OCI-LY7 (cell line): Measurements from ENCODE around the gene TNFAIP1. TPM values are rescaled to one million over a fixed set of nuclear protein-coding genes. Genes with fewer than 3 reads are reported as not detected.

ENCODE experiments used
- BruUV-seq: library from RNA; stranded (reverse); fragments of 400-500 nt; replicated peaks from 2 replicates; lab custom pipeline; 2021; lab: Mats Ljungman, UMichigan
- CTCF ChIA-PET: fragments of 300-600 bp; sonication (Branson Sonifier 250); formaldehyde crosslinking; loops from one replicate; lab custom pipeline; 2022; ENCODE audit warnings: antibody characterized with exemption; ENCODE audit not compliant: unreplicated experiment; lab: Charles Lee
- POLR2A ChIA-PET: fragments of 300-600 bp; sonication (Branson Sonifier 250); formaldehyde crosslinking; loops from one replicate; lab custom pipeline; 2022; ENCODE audit warnings: antibody characterized with exemption; lab: Charles Lee
- DNase-seq: peaks from one replicate; pipeline ENCODE4 v3.0.0-alpha.2; 2015; ENCODE audit warnings: low spot score
- H2AFZ ChIP-seq: fragments of 200-600 bp; sonication (generic), shearing (Covaris generic); 2 replicates; pipeline ENCODE4 v1.6.1; 2014; ENCODE audit warnings: mild to moderate bottlenecking, antibody characterized with exemption, low read length, moderate library complexity
- H3K27ac ChIP-seq: fragments of 200-600 bp; sonication (generic); 2 replicates; pipeline ENCODE4 v1.5.1; 2014; ENCODE audit warnings: mixed run types, low read depth, mild to moderate bottlenecking, moderate library complexity, low read length, inconsistent platforms; ENCODE audit not compliant: poor library complexity, severe bottlenecking
- H3K36me3 ChIP-seq: fragments of 200-600 bp; sonication (generic); 2 replicates; pipeline ENCODE4 v1.6.1; 2014; ENCODE audit warnings: mild to moderate bottlenecking, antibody characterized with exemption, low read length, moderate library complexity, mixed read lengths; ENCODE audit not compliant: insufficient read depth
- H3K4me1 ChIP-seq: fragments of 200-600 bp; sonication (generic); 2 replicates; pipeline ENCODE4 v1.5.1; 2014; ENCODE audit warnings: mild to moderate bottlenecking, low read length; ENCODE audit not compliant: insufficient read depth, poor library complexity, severe bottlenecking
- H3K4me2 ChIP-seq: fragments of 200-600 bp; sonication (generic); 2 replicates; pipeline ENCODE4 v1.6.1; 2014; ENCODE audit warnings: mild to moderate bottlenecking, low read length
- H3K4me3 ChIP-seq: fragments of 200-600 bp; sonication (generic); 2 replicates; pipeline ENCODE4 v1.5.1; 2014; ENCODE audit warnings: mild to moderate bottlenecking, low read depth, low read length; ENCODE audit not compliant: poor library complexity, severe bottlenecking
- H3K79me2 ChIP-seq: fragments of 200-600 bp; sonication (generic); 2 replicates; pipeline ENCODE4 v1.6.1; 2016; ENCODE audit warnings: low read depth, mild to moderate bottlenecking, low read length, moderate library complexity, mixed read lengths; ENCODE audit not compliant: insufficient read depth
- H3K9me2 ChIP-seq: fragments of 200-600 bp; sonication (generic); 2 replicates; pipeline ENCODE4 v1.6.1; 2016; ENCODE audit warnings: mild to moderate bottlenecking, low read length, mixed read lengths; ENCODE audit not compliant: insufficient read depth
- H3K9me3 ChIP-seq: fragments of 200-600 bp; sonication (generic); 2 replicates; pipeline ENCODE4 v1.6.1; 2014; ENCODE audit warnings: mild to moderate bottlenecking, mixed run types, low read length, mixed read lengths
- H4K20me1 ChIP-seq: fragments of 200-600 bp; sonication (generic); 2 replicates; pipeline ENCODE4 v1.6.1; 2014; ENCODE audit warnings: mild to moderate bottlenecking, antibody characterized with exemption, low read length, moderate library complexity, mixed read lengths; ENCODE audit not compliant: insufficient read depth
- CTCF ChIP-seq: fragments of 200-600 bp; sonication (generic); conservative IDR thresholded peaks from 2 replicates; pipeline ENCODE4 v1.5.1; 2014; ENCODE audit warnings: mild to moderate bottlenecking, antibody characterized with exemption, low read length, moderate library complexity, mixed read lengths
- EZH2phosphoT487 ChIP-seq: fragments of 200-600 bp; sonication (generic); IDR thresholded peaks from 2 replicates; pipeline ENCODE4 v1.6.1; 2018; ENCODE audit warnings: low read depth, borderline replicate concordance, mild to moderate bottlenecking, mixed run types, antibody characterized with exemption, low read length, moderate library complexity, mixed read lengths
- intact Hi-C: fragments of 100-400 bp; cut with micrococcal nuclease; formaldehyde crosslinking; loops from one replicate; pipeline ENCODE4 v1.10.0; 2022; ENCODE audit not compliant: unreplicated experiment
- total RNA-seq, 2 experiments: library from RNA; depleted of rRNA in 1 of 2; stranded (reverse); fragments of >200 nt in 1 of 2; shearing (Covaris generic) in 1 of 2; gene quantifications; 2 replicates each; pipeline ENCODE4 v1.2.3, GENCODE V29; 2014 to 2022

The TNFAIP1 gene
- total RNA-seq, 2 experiments from 2014 or later, result 14.7 to 15.5 TPM

GRCh38 chr17:28346746-28347246 is 11.2 kb downstream of the TNFAIP1 start:
- H3K36me3 ChIP-seq, result peaks cover 93% of the 10 kb centered on the region
- BruUV-seq, result no TSS peak
- CTCF ChIA-PET, result no interaction called here
- no peak overlapping the region for H3K4me2 ChIP-seq
- POLR2A ChIA-PET, result interaction anchor here (0.9 kb wide), 1 partner anchor 11 kb away, joined by 3 read pairs; the partner anchor contains the start of gene POLDIP2
- no peak overlapping the region for H3K4me3 ChIP-seq
- intact Hi-C loops, result no loop called here
- no peaks in the 10 kb centered on the region for H3K79me2 ChIP-seq
- H2AFZ ChIP-seq, result no peak overlapping the region
- no peaks in the 10 kb centered on the region for H3K9me3 ChIP-seq
- peaks cover 32% of the 10 kb centered on the region for H3K4me1 ChIP-seq
- H3K9me2 ChIP-seq, result no peaks in the 10 kb centered on the region
- H4K20me1 ChIP-seq, result no peaks in the 10 kb centered on the region
- H3K27ac ChIP-seq, result no peak overlapping the region
- DNase-seq, result no peak
- TF ChIP-seq CTCF, result peak; percentile 59
- no peak for TF ChIP-seq EZH2phosphoT487

GRCh38 chr17:28347261-28347891 is 11.8 kb downstream of the TNFAIP1 start:
- no peaks in the 10 kb centered on the region for H3K79me2 ChIP-seq
- H3K4me3 ChIP-seq, result no peak overlapping the region
- TSS peak; percentile 42 for BruUV-seq
- no peak overlapping the region for H3K4me2 ChIP-seq
- H2AFZ ChIP-seq, result no peak overlapping the region
- TF ChIP-seq CTCF (no peak), EZH2phosphoT487 (no peak)
- H3K9me2 ChIP-seq, result no peaks in the 10 kb centered on the region
- CTCF ChIA-PET, result no interaction called here
- POLR2A ChIA-PET, result interaction anchor here (0.9 kb wide), 1 partner anchor 10 kb away, joined by 3 read pairs; the partner anchor contains the start of gene POLDIP2
- H3K4me1 ChIP-seq, result peaks cover 30% of the 10 kb centered on the region
- H3K27ac ChIP-seq, result no peak overlapping the region
- no peak for DNase-seq
- H4K20me1 ChIP-seq, result no peaks in the 10 kb centered on the region
- peaks cover 93% of the 10 kb centered on the region for H3K36me3 ChIP-seq
- H3K9me3 ChIP-seq, result no peaks in the 10 kb centered on the region
- intact Hi-C loops, result no loop called here

- Histone ChIP-seq H3K4me2 (no peak overlapping the region), H3K4me1 (peaks cover 14% of the 10 kb centered on the region), H4K20me1 (no peaks in the 10 kb centered on the region), H3K9me2 (no peaks in the 10 kb centered on the region), H3K79me2 (no peaks in the 10 kb centered on the region), H2AFZ (no peak overlapping the region), H3K36me3 (peaks cover 97% of the 10 kb centered on the region), H3K9me3 (no peaks in the 10 kb centered on the region), H3K27ac (no peak overlapping the region), H3K4me3 (no peak overlapping the region)
- BruUV-seq, result no TSS peak
- ChIA-PET CTCF (no interaction called here), POLR2A (interaction anchor here (0.6 to 1.4 kb wide), 2 partner anchors 13 to 422 kb away, joined by 3 read pairs; partner anchors contain the start of genes IFT20 and TNFAIP1)
- intact Hi-C loops, result no loop called here
- DNase-seq, result no peak
- no peak for TF ChIP-seq CTCF
- TF ChIP-seq EZH2phosphoT487, result no peak
These were observed 13.4 kb downstream of the TNFAIP1 start for GRCh38 chr17:28348979-28349378.
